SJCRH30 (cell line): ENCODE results near the gene TMEM72. TPM values are rescaled to one million over a fixed set of nuclear protein-coding genes. Genes with fewer than 3 reads are reported as not detected.
A peak's percentile ranks its signal among the peaks of the same experiment; 100 is the strongest.

Experiments
- DNase-seq, 2 experiments: peaks; one replicate each; pipeline ENCODE4 v3.0.0-alpha.2; 2015 to 2020
- H3K27ac ChIP-seq: fragments of 250-450 bp; sonication (Bioruptor Pico); 2 replicates; pipeline ENCODE4 v1.5.1; 2020; ENCODE audit warnings: mild to moderate bottlenecking, moderate library complexity
- H3K27me3 ChIP-seq: fragments of 250-450 bp; sonication (Bioruptor Pico); 2 replicates; pipeline ENCODE4 v1.5.1; 2020; ENCODE audit warnings: mild to moderate bottlenecking, moderate library complexity
- H3K36me3 ChIP-seq: fragments of 250-450 bp; sonication (Bioruptor Pico); 2 replicates; pipeline ENCODE4 v1.5.1; 2020; ENCODE audit warnings: mild to moderate bottlenecking, moderate library complexity
- H3K4me1 ChIP-seq: fragments of 250-450 bp; sonication (Bioruptor Pico); 2 replicates; pipeline ENCODE4 v1.5.1; 2020; ENCODE audit warnings: mild to moderate bottlenecking, moderate library complexity
- H3K4me3 ChIP-seq: fragments of 250-450 bp; sonication (Bioruptor Pico); 2 replicates; pipeline ENCODE4 v1.5.1; 2020; ENCODE audit warnings: mild to moderate bottlenecking, moderate library complexity
- H3K9me3 ChIP-seq: fragments of 250-450 bp; sonication (Bioruptor Pico); replicated peaks from 2 replicates; pipeline ENCODE4 v1.5.1; 2020; ENCODE audit warnings: mild to moderate bottlenecking, moderate library complexity
- total RNA-seq: library from RNA; depleted of rRNA; stranded (reverse); fragments of >200 nt; shearing (Covaris generic); gene quantifications from 2 replicates; pipeline ENCODE4 v1.2.3, GENCODE V29; 2014

The TMEM72 gene
- total RNA-seq, 1 experiment from 2014 or later, result 0.02 TPM

- Histone ChIP-seq H3K4me1 (peaks cover 26% of the 10 kb centered on the region), H3K4me3 (no peak overlapping the region), H3K9me3 (no peaks in the 10 kb centered on the region; the same call in 1 of the 2 replicates), H3K36me3 (no peaks in the 10 kb centered on the region), H3K27ac (peak overlapping the region; percentile 99), H3K27me3 (no peaks in the 10 kb centered on the region)
- DNase-seq, result no peak
Observed at GRCh38 chr10:44946205-44946604, 35.1 kb downstream of the TMEM72 start.

GRCh38 chr10:44947371-44948152 is 36.4 kb downstream of the TMEM72 start:
- Histone ChIP-seq H3K27me3 (no peaks in the 10 kb centered on the region), H3K4me1 (peaks cover 26% of the 10 kb centered on the region), H3K4me3 (peak overlapping the region; percentile 1; the same call in 1 of the 2 replicates), H3K27ac (peak overlapping the region; percentile 99), H3K36me3 (no peaks in the 10 kb centered on the region), H3K9me3 (no peaks in the 10 kb centered on the region; the same call in 1 of the 2 replicates)
- peak; percentile 83 to 89 for DNase-seq

- no peak overlapping the region for H3K4me3 ChIP-seq
- DNase-seq, result no peak
- H3K4me1 ChIP-seq, result peaks cover 32% of the 10 kb centered on the region
- no peaks in the 10 kb centered on the region for H3K36me3 ChIP-seq
- H3K9me3 ChIP-seq, result no peaks in the 10 kb centered on the region; the same call in 1 of the 2 replicates
- H3K27me3 ChIP-seq, result no peaks in the 10 kb centered on the region
- H3K27ac ChIP-seq, result peak overlapping the region; percentile 99
Observed at GRCh38 chr10:44948642-44949041, 37.5 kb downstream of the TMEM72 start.

GRCh38 chr10:44949127-44949802 is 38.1 kb downstream of the TMEM72 start:
- no peak for DNase-seq
- no peaks in the 10 kb centered on the region for H3K27me3 ChIP-seq
- H3K4me3 ChIP-seq, result no peak overlapping the region
- no peaks in the 10 kb centered on the region for H3K36me3 ChIP-seq
- no peak overlapping the region; the same call in 1 of the 2 replicates for H3K27ac ChIP-seq
- no peaks in the 10 kb centered on the region; the same call in 1 of the 2 replicates for H3K9me3 ChIP-seq
- peaks cover 32% of the 10 kb centered on the region for H3K4me1 ChIP-seq

- Histone ChIP-seq H3K27ac (no peak overlapping the region), H3K4me1 (peaks cover 32% of the 10 kb centered on the region), H3K36me3 (no peaks in the 10 kb centered on the region), H3K9me3 (no peaks in the 10 kb centered on the region; the same call in 1 of the 2 replicates), H3K4me3 (no peak overlapping the region), H3K27me3 (no peaks in the 10 kb centered on the region)
- DNase-seq, result no peak
Observed at GRCh38 chr10:44949915-44950314, 38.8 kb downstream of the TMEM72 start.

GRCh38 chr10:44950326-44951225 is 39.4 kb downstream of the TMEM72 start:
- Histone ChIP-seq H3K4me1 (peaks cover 32% of the 10 kb centered on the region), H3K9me3 (no peaks in the 10 kb centered on the region), H3K36me3 (no peaks in the 10 kb centered on the region), H3K27ac (no peak overlapping the region), H3K27me3 (no peaks in the 10 kb centered on the region), H3K4me3 (no peak overlapping the region)
- DNase-seq, result no peak

- no peaks in the 10 kb centered on the region for H3K36me3 ChIP-seq
- no peak overlapping the region for H3K4me3 ChIP-seq
- no peaks in the 10 kb centered on the region for H3K9me3 ChIP-seq
- no peak for DNase-seq
- peaks cover 27% of the 10 kb centered on the region for H3K4me1 ChIP-seq
- no peak overlapping the region for H3K27ac ChIP-seq
- H3K27me3 ChIP-seq, result no peaks in the 10 kb centered on the region
Observed at GRCh38 chr10:44951576-44952226, 40.6 kb downstream of the TMEM72 start.

- no peaks in the 10 kb centered on the region for H3K9me3 ChIP-seq
- H3K4me3 ChIP-seq, result no peak overlapping the region
- no peaks in the 10 kb centered on the region for H3K27me3 ChIP-seq
- H3K36me3 ChIP-seq, result no peaks in the 10 kb centered on the region
- H3K4me1 ChIP-seq, result peaks cover 20% of the 10 kb centered on the region
- no peak overlapping the region for H3K27ac ChIP-seq
- DNase-seq, result no peak
Observed at GRCh38 chr10:44952779-44953231, 41.7 kb downstream of the TMEM72 start.

- Histone ChIP-seq H3K4me1 (peaks cover 8% of the 10 kb centered on the region; the same call in 1 of the 2 replicates), H3K36me3 (no peaks in the 10 kb centered on the region)
Observed at GRCh38 chr10:44954042-44954441, 42.9 kb downstream of the TMEM72 start.

GRCh38 chr10:44954962-44955361 is 43.8 kb downstream of the TMEM72 start:
- Histone ChIP-seq H3K9me3 (no peaks in the 10 kb centered on the region), H3K27ac (no peak overlapping the region), H3K4me1 (peaks cover 7% of the 10 kb centered on the region; the same call in 1 of the 2 replicates), H3K36me3 (no peaks in the 10 kb centered on the region), H3K27me3 (no peaks in the 10 kb centered on the region), H3K4me3 (no peak overlapping the region)
- no peak for DNase-seq

More at GRCh38 chr10:44954042-44954441, 42.9 kb downstream of the TMEM72 start:
- Histone ChIP-seq H3K9me3 (no peaks in the 10 kb centered on the region), H3K4me3 (no peak overlapping the region), H3K27me3 (no peaks in the 10 kb centered on the region), H3K27ac (no peak overlapping the region)
- DNase-seq, result no peak

GRCh38 chr10:44955413-44956070 is 44.4 kb downstream of the TMEM72 start:
- no peak overlapping the region for H3K27ac ChIP-seq
- H3K4me1 ChIP-seq, result peaks cover 6% of the 10 kb centered on the region; the same call in 1 of the 2 replicates
- DNase-seq, result no peak
- H3K4me3 ChIP-seq, result no peak overlapping the region
- no peaks in the 10 kb centered on the region for H3K27me3 ChIP-seq
- no peaks in the 10 kb centered on the region for H3K36me3 ChIP-seq
- no peaks in the 10 kb centered on the region for H3K9me3 ChIP-seq

- no peak for DNase-seq
- Histone ChIP-seq H3K9me3 (no peaks in the 10 kb centered on the region), H3K27ac (no peak overlapping the region), H3K4me1 (peaks cover 11% of the 10 kb centered on the region; the same call in 1 of the 2 replicates), H3K27me3 (no peaks in the 10 kb centered on the region), H3K36me3 (no peaks in the 10 kb centered on the region), H3K4me3 (no peak overlapping the region)
Observed at GRCh38 chr10:44956226-44956625, 45.1 kb downstream of the TMEM72 start.
